HG03045 (cell line): ENCODE results near the gene CTRB1.

ENCODE experiments used
- ATAC-seq: cut with Tn5 transposase; IDR thresholded peaks from one replicate; pipeline ENCODE4 v1.9.1; 2021; ENCODE audit warnings: mild to moderate bottlenecking, moderate library complexity; ENCODE audit not compliant: unreplicated experiment

CTRB1 gene

GRCh38 chr16:75252946-75253911 lies 34.4 kb downstream of the CTRB1 start:
- ATAC-seq = no peak

GRCh38 chr16:75254359-75254837 lies 35.6 kb downstream of the CTRB1 start:
- ATAC-seq = no peak

- ATAC-seq = no peak
Measured at GRCh38 chr16:75256059-75256571, 37.3 kb downstream of the CTRB1 start.

- no peak for ATAC-seq
Measured at GRCh38 chr16:75256696-75257343, 38.0 kb downstream of the CTRB1 start.

GRCh38 chr16:75257886-75258806 lies 39.4 kb downstream of the CTRB1 start:
- ATAC-seq = no peak

- ATAC-seq = no peak
Measured at GRCh38 chr16:75258807-75259141, 40.0 kb downstream of the CTRB1 start.

GRCh38 chr16:75260851-75261589 lies 42.2 kb downstream of the CTRB1 start:
- no peak for ATAC-seq

- ATAC-seq = no peak
Measured at GRCh38 chr16:75261590-75262078, 42.8 kb downstream of the CTRB1 start.

- no peak for ATAC-seq
Measured at GRCh38 chr16:75262104-75262799, 43.5 kb downstream of the CTRB1 start.

- ATAC-seq = no peak
Measured at GRCh38 chr16:75262800-75263127, 44.0 kb downstream of the CTRB1 start.

GRCh38 chr16:75263291-75263962 lies 44.6 kb downstream of the CTRB1 start:
- no peak for ATAC-seq

- ATAC-seq = no peak
Measured at GRCh38 chr16:75263963-75264445, 45.2 kb downstream of the CTRB1 start.

GRCh38 chr16:75264457-75264998 lies 45.7 kb downstream of the CTRB1 start:
- no peak for ATAC-seq

GRCh38 chr16:75264999-75265910 lies 46.5 kb downstream of the CTRB1 start:
- ATAC-seq = peak; percentile 34

- ATAC-seq = peak; percentile 71
Measured at GRCh38 chr16:75265911-75266701, 47.3 kb downstream of the CTRB1 start.

GRCh38 chr16:75266738-75267630 lies 48.2 kb downstream of the CTRB1 start:
- no peak for ATAC-seq
